HG02759 (cell line): ENCODE results near the gene SERPINA9.
"Not testable (repeated sequence)": the region's sequence is repeated elsewhere in the genome, so short reads cannot be mapped to it uniquely, and the experiment has no call there.

ENCODE experiments used
- ATAC-seq: cut with Tn5 transposase; IDR thresholded peaks from one replicate; pipeline ENCODE4 v1.9.1; 2021; ENCODE audit warnings: mild to moderate bottlenecking, moderate library complexity; ENCODE audit not compliant: unreplicated experiment

Gene SERPINA9

GRCh38 chr14:94427016-94427613, 48.9 kb downstream of the SERPINA9 start:
- no peak for ATAC-seq

DNA sequence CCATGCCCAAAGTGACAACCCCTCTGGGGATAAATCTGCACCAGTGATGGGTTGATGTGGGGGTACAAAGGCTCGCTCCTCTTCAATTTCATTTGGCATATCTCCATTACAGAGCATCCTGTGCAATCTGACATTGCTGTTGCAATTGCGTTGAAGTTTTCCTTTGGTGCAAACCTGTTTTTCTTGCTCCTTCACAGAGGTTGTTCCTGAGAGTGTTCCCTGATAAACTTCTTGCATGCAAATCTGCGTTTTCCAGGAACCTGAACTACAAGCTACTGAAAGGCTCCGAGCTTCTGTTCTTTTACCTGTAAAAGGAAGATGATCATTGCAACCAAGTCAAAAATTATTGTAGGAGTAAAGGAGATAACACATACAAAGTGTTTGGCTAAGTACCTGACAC, 49.5 kb downstream of the SERPINA9 start:
- ATAC-seq, result no peak

DNA sequence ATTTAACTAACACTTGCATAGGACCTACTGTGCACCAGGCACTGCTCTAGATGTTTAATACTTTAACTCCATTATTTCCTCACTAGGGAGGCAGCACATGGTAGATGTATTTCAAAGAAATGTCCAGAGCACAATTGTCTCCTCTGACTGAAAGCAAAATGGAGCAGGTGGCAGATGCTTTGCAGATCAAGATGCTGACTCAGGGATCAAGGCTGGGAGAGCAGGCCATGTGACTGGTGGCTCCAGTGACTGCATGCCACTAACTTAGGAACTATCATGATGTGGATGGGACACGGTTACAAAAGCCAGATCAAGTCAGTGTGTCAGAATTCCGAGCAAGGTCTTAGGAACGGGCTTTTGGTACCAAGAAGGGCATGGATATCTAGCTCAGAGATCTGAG, 51.6 kb downstream of the SERPINA9 start:
- ATAC-seq, result no peak

- ATAC-seq, result peak; percentile 63
Observed at GRCh38 chr14:94423453-94424056, 52.4 kb downstream of the SERPINA9 start.

GRCh38 chr14:94421316-94421715, 54.7 kb downstream of the SERPINA9 start:
- no peak for ATAC-seq

DNA sequence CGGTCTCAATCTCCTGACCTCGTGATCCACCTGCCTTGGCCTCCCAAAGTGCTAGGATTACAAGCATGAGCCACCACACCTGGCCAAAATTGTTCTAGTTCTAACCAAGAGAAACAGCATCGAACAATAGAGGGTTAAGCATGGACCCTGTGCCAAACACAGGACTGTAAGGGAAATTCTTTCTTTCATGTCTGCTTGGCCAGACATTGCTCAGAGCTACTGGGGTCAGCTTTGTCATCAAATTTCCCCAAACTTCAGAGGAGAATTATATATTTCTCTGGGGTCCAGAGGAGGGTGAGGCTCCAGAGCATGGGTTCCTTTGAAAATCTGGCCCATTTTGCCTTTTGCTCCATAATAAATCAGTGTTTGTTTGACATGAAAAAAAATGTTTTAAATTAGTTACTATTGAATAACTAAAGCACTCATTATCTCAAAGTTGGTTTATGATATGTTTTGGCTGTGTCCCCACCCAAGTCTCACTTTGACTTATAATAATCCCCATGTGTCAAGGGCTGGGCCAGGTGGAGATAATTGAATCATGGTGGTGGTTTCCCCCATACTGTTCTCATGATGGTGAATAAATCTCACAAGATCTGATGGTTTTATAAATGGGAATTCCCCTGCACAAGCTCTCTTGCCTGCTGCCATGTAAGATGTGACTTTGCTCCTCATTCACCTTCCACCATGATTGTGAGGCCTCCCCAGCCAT, 58.3 kb downstream of the SERPINA9 start:
- not testable (repeated sequence) for ATAC-seq
